Nephron (organoid): ENCODE measurements around the gene TCF7.

ENCODE experiments used
- H3K27ac Mint-ChIP-seq, 3 experiments: 2 replicates each; pipeline ENCODE4 v1.8.0; 2020; ENCODE audit warnings: mixed read lengths in 3 of 3, mild to moderate bottlenecking in 2 of 3, moderate library complexity in 1 of 3
- H3K27me3 Mint-ChIP-seq: 2 replicates; pipeline ENCODE4 v1.8.0; 2021; ENCODE audit warnings: low read depth, mild to moderate bottlenecking, moderate library complexity, mixed read lengths
- H3K36me3 Mint-ChIP-seq: 2 replicates; pipeline ENCODE4 v1.8.0; 2020; ENCODE audit warnings: low read depth, mixed read lengths
- H3K4me1 Mint-ChIP-seq: 2 replicates; pipeline ENCODE4 v1.8.0; 2020; ENCODE audit warnings: mixed read lengths
- H3K4me3 Mint-ChIP-seq, 3 experiments: 2 replicates each; pipeline ENCODE4 v1.8.0; 2020; ENCODE audit warnings: mild to moderate bottlenecking in 3 of 3, mixed read lengths in 3 of 3, moderate library complexity in 2 of 3
- H3K9me3 Mint-ChIP-seq: 2 replicates; pipeline ENCODE4 v1.8.0; 2020; ENCODE audit warnings: mixed read lengths
- TF ChIP-seq, protein P1 (sequence below), 3 experiments: fragments of 200-600 bp; sonication (generic); IDR thresholded peaks; one replicate each; pipeline ENCODE4 v1.5.0; 2021; ENCODE audit warnings: antibody characterized with exemption in 3 of 3; ENCODE audit not compliant: unreplicated experiment in 3 of 3

TCF7 gene

DNA sequence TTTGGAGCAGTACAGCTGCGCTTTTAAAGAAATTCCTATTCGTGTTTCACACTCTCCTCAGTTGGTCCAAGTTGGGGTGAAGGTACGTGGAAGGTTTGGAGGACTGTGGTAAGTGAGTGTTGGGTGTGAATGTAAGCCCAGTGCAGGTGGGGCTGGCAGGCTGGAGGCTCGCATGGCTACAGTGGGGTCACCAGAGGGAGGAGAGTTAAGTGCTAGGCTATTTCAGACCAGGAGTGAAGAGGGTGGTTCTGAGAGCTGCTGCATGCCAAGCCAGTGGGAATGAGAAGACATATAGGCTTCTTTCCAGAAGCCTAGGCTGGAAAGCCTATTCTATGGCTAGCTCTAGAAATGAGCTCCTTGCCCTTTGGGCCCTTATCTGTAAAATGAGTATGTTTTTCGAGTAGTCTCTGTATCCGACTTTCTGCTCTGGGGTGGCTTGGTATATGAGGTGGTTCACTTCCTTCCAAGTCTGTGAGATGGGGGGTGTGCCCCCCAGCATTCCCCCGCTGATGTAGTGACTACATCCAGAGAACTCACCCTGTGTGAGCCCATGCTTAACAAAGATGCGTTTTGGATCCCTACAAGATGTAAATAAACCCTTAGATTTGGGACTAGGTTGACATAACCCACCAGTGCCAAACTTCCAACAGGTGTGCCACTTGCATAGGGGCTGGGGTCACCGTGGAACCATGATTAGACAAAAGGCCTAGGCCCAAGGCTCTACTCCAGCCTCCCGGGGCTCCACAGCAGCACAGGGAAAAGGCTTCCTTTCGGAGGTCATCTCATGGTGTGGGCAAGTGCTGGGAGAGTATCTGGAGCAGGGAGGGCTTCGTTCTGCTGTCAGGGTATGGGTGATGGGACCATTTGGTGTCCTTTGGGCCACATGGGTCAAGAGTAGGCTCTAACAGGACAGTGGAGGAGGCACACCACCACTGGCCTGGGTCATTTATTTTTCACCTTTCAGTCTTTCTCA, 2.6 kb downstream of the TCF7 start:
- Mint-ChIP-seq H3K4me1 (peaks cover 13% of the 10 kb centered on the region), H3K4me3 (peak overlapping the region; percentile 52 to 75 (median 62))

DNA sequence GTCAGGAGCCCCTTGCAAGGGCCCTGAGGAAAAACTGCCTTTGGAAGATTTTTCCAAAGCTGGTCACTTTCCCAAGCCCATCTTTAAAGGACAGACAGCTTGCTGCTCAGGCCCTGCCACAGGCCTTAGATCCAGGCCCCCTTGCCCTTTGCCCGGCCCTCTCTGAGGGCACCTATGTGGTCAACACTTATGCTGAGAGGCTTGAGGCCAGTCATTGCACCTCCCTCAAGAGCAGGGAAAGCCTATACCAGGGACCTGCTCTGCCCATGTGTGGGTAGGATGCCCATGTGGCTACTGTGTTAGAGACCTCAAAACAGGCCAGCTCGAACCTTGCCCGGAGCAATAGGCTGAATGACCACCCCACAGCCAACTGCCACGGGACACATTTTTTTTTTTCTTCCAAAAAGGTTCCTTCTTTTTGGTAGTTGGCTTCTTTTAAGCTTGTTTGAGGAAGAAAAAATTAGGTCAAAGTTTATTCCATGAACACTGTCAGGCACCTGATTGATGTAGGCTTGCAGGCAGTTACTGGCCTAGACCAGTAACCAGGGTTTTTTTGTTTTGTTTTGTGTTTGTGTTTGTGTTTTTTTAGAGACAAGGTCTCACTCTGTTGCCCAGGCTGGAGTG, 3.8 kb downstream of the TCF7 start:
- TF ChIP-seq, protein P1, sequence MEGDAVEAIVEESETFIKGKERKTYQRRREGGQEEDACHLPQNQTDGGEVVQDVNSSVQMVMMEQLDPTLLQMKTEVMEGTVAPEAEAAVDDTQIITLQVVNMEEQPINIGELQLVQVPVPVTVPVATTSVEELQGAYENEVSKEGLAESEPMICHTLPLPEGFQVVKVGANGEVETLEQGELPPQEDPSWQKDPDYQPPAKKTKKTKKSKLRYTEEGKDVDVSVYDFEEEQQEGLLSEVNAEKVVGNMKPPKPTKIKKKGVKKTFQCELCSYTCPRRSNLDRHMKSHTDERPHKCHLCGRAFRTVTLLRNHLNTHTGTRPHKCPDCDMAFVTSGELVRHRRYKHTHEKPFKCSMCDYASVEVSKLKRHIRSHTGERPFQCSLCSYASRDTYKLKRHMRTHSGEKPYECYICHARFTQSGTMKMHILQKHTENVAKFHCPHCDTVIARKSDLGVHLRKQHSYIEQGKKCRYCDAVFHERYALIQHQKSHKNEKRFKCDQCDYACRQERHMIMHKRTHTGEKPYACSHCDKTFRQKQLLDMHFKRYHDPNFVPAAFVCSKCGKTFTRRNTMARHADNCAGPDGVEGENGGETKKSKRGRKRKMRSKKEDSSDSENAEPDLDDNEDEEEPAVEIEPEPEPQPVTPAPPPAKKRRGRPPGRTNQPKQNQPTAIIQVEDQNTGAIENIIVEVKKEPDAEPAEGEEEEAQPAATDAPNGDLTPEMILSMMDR (IDR thresholded peaks at IDR 0.05; ENCODE audit: unreplicated experiment in 3 of 3): no peak
- peaks cover 15% of the 10 kb centered on the region for H3K36me3 Mint-ChIP-seq
- H3K4me1 Mint-ChIP-seq: peaks cover 5% of the 10 kb centered on the region
- no peaks in the 10 kb centered on the region for H3K9me3 Mint-ChIP-seq
- H3K4me3 Mint-ChIP-seq: no peak overlapping the region
- peaks cover 37% of the 10 kb centered on the region for H3K27me3 Mint-ChIP-seq
- H3K27ac Mint-ChIP-seq: no peak overlapping the region

More for the DNA sequence above, 2.6 kb downstream of the TCF7 start:
- H3K27me3 Mint-ChIP-seq: peaks cover 47% of the 10 kb centered on the region
- H3K27ac Mint-ChIP-seq: no peak overlapping the region
- TF ChIP-seq, protein P1 (IDR thresholded peaks at IDR 0.05; ENCODE audit: unreplicated experiment in 3 of 3): no peak
- H3K9me3 Mint-ChIP-seq: no peaks in the 10 kb centered on the region
- peaks cover 15% of the 10 kb centered on the region for H3K36me3 Mint-ChIP-seq

DNA sequence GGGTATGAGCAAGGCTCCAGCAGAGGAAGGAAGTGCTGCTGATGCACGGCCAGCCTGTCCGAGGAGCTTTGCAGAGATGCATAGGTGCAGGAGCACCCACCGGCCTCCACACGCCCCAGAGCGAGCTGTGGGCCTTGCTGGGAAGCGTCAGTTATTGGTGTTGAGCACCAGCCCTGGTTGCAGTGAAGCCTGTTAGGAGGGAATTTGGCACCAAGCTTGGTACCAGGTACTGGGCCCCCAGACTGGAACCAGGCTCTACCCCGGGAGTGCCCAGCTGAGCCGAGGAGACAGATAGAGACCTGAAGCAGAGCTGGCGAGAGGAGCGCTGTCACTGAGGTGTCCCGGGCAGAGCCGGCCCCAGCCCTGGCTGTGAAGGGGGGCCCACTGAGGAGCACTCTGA, 5.2 kb downstream of the TCF7 start:
- Mint-ChIP-seq H3K36me3 (peaks cover 15% of the 10 kb centered on the region), H3K27me3 (peaks cover 25% of the 10 kb centered on the region), H3K4me1 (no peaks in the 10 kb centered on the region), H3K27ac (no peak overlapping the region), H3K4me3 (no peak overlapping the region), H3K9me3 (no peaks in the 10 kb centered on the region)
- TF ChIP-seq, protein P1 (IDR thresholded peaks at IDR 0.05; ENCODE audit: unreplicated experiment in 3 of 3): no peak

DNA sequence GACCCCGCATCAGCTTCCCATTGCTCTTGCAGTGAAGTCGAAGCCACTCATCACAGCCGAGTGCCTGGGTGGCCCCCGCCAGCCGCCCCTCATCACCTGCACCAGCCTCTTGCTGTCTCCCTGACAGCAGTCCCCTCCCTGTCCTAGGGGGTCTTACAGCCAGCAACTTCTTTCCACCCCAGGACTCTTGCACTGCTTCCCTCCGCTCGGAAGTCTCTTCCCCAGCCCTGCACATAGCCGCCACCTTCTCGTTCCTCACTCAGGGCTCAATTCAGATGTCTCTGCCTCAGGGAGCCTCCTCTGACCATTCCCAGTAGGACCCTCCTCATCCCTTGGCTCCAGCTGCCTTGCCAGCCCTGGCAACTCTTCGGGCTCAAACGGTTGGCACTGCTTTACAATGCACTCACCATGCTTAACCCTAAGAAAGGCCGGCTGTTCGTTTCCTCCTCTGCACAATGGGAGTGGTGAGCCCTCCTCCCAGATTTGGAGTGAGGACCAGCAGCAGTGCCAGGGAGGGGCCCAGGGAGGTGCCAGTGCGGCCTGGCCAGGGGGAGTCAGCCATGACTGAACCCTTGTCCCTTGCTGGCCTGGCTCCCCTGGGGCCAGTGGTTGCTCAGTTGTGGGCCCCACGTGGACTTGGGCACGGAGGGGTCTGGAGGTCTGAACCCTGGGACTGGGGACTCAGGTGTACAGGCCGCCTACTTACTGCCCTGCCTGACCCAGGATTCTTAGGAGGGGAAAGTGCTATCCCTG, 6.1 kb downstream of the TCF7 start:
- Mint-ChIP-seq H3K4me1 (no peaks in the 10 kb centered on the region), H3K36me3 (peaks cover 15% of the 10 kb centered on the region), H3K4me3 (no peak overlapping the region), H3K27ac (no peak overlapping the region), H3K27me3 (peaks cover 25% of the 10 kb centered on the region), H3K9me3 (no peaks in the 10 kb centered on the region)
- TF ChIP-seq, protein P1 (IDR thresholded peaks at IDR 0.05; ENCODE audit: unreplicated experiment in 3 of 3): no peak

DNA sequence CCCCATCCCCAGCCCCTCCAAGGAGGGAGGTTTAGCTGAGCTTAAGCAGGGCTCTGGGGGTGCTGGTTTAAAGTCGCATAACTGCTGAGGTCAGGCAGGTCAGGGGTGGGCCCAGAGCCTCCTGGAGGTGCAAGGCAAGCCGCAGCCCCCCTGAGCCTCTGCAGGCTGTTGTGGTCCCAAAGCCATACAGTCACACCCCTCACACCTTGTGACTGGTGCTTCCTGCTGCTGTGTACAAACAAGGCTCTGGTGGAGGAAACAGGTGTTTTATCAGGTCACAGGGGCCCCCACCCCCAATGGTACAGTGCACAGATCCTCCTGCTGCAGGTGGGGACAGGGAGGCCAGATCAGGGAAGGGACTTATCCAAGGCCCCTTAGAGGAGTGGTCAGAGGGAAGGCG, 8.0 kb downstream of the TCF7 start:
- Mint-ChIP-seq H3K27ac (no peak overlapping the region), H3K4me1 (no peaks in the 10 kb centered on the region), H3K4me3 (no peak overlapping the region), H3K27me3 (peaks cover 9% of the 10 kb centered on the region), H3K9me3 (no peaks in the 10 kb centered on the region), H3K36me3 (peaks cover 11% of the 10 kb centered on the region)
- TF ChIP-seq, protein P1 (IDR thresholded peaks at IDR 0.05; ENCODE audit: unreplicated experiment in 3 of 3): no peak
